LNCAP (cell line): ENCODE results near the gene FKBP6.

Experiments used
- CTCF ChIP-seq: fragments of 450-650 bp; IDR thresholded peaks from 2 replicates; pipeline ENCODE4 v1.5.1; 2017; ENCODE audit warnings: mild to moderate bottlenecking

The FKBP6 gene

DNA sequence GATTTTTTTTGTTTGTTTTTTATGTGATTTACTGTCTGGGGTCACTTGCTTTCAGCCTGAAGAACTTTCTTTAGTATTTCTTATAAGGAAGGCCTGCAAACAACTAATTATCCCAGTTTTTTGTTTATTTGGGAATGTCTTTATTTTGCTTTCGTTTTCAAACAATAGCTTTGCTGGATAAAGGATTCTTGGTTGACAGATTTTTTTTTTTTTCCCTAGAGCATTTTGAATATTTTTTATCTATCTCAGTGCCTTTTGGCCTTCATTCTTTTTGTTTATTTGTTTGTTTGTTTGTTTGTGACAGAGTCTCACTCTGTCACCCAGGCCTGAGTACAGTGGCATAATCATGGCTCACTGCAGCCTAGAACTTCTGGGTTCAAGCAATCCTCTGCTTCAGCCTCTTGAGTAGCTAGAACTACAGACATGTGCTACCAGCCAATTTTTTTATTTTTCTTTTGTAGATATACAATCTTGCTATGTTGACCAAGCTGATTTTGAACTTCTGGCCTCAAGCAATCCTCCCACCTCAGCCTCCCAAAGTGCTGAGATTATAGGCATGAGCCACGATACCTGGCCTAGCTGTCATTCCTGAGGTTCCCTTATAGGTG, 59.4 kb downstream of the FKBP6 start:
- TF ChIP-seq CTCF, result no peak

- no peak for TF ChIP-seq CTCF
Observed at GRCh38 chr7:73387908-73388414, 60.0 kb downstream of the FKBP6 start.

DNA sequence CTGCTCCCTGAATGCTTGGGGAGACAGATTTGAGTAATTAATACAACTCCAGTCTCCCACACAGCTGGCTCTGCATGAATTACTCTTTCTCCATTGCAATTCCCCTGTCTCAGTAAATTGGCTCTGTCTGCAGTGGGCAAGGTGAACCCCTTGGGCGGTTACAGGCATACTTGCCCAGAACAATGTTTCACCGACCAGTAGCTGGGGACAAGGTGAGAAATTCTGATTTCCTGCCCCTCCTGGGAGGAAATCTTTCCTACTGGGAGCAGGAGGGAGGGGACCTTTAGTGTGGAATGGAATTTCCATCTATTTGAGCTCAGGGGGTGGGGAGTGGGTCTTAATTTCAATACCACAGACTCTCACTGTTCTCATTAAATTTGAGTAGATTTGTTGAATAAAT, 63.4 kb downstream of the FKBP6 start:
- TF ChIP-seq CTCF, result no peak

- TF ChIP-seq CTCF, result no peak
Observed at GRCh38 chr7:73394422-73394821, 66.5 kb downstream of the FKBP6 start.

DNA sequence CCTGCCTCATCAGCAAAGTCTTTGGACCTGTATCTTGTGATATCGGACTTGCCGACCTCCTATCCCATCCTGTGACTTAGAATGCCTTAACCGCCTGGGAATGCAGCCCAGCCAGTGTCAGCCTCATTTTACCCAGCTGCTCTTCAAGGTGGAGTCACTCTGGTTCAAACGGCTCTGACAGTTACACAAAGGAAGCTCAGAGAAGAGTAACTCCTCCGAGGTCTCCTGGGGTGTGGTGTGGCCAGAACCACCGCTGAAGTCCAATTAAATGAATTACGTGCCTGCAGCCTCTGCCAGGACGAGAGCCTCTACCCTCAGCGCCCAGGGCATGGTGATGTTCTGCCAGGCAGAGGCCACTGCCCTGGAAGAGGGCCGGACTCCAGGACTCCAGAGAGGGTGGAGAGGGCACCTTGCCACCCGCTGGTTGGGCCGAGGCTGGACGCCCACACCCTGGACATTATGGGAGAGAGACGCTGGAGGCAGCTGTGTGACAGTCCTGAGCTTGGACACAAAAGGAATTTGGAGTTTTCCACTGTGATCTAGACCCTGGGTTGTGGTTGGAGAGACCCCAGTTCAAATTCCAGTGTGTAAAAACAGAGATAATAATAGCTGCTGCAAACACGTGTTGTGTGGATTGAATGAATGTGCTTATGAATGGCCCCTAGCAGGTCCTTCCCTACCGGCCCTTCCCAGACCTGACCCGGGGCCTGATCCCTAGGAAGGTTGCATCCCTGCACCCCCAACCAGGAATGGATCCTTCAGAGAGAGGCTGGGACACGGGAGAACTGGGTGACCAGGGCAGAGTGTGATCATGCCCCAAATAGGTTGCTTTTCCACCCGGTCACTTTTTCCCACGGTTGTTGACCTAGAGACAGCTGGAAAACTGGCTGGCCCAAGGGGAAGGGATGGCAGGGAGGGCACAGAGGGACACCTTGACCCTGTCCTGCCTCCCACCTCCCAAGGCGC, 67.9 kb downstream of the FKBP6 start:
- TF ChIP-seq CTCF, result no peak

GRCh38 chr7:73397521-73398281, 69.7 kb downstream of the FKBP6 start:
- no peak for TF ChIP-seq CTCF
